ENCODE data around the gene RC3H2. TPM values are rescaled to one million over a fixed set of nuclear protein-coding genes. Genes with fewer than 3 reads are reported as not detected.

RC3H2 gene
- total and polyA plus RNA-seq, 2 of the 8 experiments (the other 6 are each of a cell fraction or from before 2014, with no cell fraction given) = 11.2 to 38.4 TPM

DNA sequence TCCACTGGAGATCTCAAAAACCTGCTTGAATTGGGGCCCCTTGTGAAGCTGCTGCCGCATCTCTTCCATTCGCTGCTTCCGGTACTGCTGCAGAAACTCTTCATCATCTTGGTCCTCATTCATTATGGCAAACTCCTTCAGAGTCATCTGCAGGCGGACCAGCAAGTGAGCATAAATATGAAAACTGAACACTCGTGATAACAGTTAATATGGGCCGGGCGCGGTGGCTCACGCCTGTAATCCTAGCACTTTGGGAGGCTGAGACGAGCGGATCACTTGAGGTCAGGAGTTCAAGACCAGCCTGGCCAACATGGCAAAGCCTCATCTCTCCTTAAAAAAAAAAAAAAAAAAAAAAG, 84.7 kb downstream of the RC3H2 start (continued):
- TF ChIP-seq, protein P1, sequence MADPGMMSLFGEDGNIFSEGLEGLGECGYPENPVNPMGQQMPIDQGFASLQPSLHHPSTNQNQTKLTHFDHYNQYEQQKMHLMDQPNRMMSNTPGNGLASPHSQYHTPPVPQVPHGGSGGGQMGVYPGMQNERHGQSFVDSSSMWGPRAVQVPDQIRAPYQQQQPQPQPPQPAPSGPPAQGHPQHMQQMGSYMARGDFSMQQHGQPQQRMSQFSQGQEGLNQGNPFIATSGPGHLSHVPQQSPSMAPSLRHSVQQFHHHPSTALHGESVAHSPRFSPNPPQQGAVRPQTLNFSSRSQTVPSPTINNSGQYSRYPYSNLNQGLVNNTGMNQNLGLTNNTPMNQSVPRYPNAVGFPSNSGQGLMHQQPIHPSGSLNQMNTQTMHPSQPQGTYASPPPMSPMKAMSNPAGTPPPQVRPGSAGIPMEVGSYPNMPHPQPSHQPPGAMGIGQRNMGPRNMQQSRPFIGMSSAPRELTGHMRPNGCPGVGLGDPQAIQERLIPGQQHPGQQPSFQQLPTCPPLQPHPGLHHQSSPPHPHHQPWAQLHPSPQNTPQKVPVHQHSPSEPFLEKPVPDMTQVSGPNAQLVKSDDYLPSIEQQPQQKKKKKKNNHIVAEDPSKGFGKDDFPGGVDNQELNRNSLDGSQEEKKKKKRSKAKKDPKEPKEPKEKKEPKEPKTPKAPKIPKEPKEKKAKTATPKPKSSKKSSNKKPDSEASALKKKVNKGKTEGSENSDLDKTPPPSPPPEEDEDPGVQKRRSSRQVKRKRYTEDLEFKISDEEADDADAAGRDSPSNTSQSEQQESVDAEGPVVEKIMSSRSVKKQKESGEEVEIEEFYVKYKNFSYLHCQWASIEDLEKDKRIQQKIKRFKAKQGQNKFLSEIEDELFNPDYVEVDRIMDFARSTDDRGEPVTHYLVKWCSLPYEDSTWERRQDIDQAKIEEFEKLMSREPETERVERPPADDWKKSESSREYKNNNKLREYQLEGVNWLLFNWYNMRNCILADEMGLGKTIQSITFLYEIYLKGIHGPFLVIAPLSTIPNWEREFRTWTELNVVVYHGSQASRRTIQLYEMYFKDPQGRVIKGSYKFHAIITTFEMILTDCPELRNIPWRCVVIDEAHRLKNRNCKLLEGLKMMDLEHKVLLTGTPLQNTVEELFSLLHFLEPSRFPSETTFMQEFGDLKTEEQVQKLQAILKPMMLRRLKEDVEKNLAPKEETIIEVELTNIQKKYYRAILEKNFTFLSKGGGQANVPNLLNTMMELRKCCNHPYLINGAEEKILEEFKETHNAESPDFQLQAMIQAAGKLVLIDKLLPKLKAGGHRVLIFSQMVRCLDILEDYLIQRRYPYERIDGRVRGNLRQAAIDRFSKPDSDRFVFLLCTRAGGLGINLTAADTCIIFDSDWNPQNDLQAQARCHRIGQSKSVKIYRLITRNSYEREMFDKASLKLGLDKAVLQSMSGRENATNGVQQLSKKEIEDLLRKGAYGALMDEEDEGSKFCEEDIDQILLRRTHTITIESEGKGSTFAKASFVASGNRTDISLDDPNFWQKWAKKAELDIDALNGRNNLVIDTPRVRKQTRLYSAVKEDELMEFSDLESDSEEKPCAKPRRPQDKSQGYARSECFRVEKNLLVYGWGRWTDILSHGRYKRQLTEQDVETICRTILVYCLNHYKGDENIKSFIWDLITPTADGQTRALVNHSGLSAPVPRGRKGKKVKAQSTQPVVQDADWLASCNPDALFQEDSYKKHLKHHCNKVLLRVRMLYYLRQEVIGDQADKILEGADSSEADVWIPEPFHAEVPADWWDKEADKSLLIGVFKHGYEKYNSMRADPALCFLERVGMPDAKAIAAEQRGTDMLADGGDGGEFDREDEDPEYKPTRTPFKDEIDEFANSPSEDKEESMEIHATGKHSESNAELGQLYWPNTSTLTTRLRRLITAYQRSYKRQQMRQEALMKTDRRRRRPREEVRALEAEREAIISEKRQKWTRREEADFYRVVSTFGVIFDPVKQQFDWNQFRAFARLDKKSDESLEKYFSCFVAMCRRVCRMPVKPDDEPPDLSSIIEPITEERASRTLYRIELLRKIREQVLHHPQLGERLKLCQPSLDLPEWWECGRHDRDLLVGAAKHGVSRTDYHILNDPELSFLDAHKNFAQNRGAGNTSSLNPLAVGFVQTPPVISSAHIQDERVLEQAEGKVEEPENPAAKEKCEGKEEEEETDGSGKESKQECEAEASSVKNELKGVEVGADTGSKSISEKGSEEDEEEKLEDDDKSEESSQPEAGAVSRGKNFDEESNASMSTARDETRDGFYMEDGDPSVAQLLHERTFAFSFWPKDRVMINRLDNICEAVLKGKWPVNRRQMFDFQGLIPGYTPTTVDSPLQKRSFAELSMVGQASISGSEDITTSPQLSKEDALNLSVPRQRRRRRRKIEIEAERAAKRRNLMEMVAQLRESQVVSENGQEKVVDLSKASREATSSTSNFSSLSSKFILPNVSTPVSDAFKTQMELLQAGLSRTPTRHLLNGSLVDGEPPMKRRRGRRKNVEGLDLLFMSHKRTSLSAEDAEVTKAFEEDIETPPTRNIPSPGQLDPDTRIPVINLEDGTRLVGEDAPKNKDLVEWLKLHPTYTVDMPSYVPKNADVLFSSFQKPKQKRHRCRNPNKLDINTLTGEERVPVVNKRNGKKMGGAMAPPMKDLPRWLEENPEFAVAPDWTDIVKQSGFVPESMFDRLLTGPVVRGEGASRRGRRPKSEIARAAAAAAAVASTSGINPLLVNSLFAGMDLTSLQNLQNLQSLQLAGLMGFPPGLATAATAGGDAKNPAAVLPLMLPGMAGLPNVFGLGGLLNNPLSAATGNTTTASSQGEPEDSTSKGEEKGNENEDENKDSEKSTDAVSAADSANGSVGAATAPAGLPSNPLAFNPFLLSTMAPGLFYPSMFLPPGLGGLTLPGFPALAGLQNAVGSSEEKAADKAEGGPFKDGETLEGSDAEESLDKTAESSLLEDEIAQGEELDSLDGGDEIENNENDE (IDR thresholded peaks at IDR 0.05; ENCODE audit: insufficient replicate concordance, low read length) = no peak
- TF ChIP-seq RNF2 (IDR thresholded peaks at IDR 0.05; ENCODE audit: borderline replicate concordance, low read depth, low read length, missing control alignments, poor library complexity, severe bottlenecking) (no peak), HDAC2 (IDR thresholded peaks at IDR 0.05; ENCODE audit: borderline replicate concordance in 1 of 2, low read depth in 2 of 2, low read length in 2 of 2) (no peak), CTBP2 (IDR thresholded peaks at IDR 0.05; ENCODE audit: borderline replicate concordance, insufficient read depth, insufficient read length, low read length) (no peak), TAF1 (IDR thresholded peaks at IDR 0.05; ENCODE audit: low read depth, low read length) (no peak), JUND (IDR thresholded peaks at IDR 0.05; ENCODE audit: low read length) (no peak)
